Liver (tissue), 3 donors: ENCODE data around the gene NOTCH4.

ENCODE experiments used
- EGR1 ChIP-seq, 2 donors: IDR thresholded peaks; 2 replicates each; pipeline ENCODE4 v1.6.1; 2016 to 2018; ENCODE audit warnings: antibody characterized with exemption in 2 of 2, low read depth in 2 of 2
- JUND ChIP-seq, 2 donors: IDR thresholded peaks; 2 replicates each; pipeline ENCODE4 v1.6.1; 2016; ENCODE audit warnings: antibody characterized with exemption in 2 of 2
- RAD21 ChIP-seq, 2 donors: IDR thresholded peaks; 2 replicates each; pipeline ENCODE4 v1.6.1; 2016; ENCODE audit warnings: antibody characterized with exemption in 2 of 2, mild to moderate bottlenecking in 2 of 2
- RXRA ChIP-seq, 2 donors: IDR thresholded peaks; 2 replicates each; pipeline ENCODE4 v1.6.1; 2017 to 2018; ENCODE audit warnings: antibody characterized with exemption in 2 of 2, mild to moderate bottlenecking in 1 of 2
- TF ChIP-seq, protein P1 (sequence below): fragments of 150-350 bp; IDR thresholded peaks from 2 replicates; pipeline ENCODE4 v1.5.1; 2017; ENCODE audit warnings: improper control_type of control experiment, low read depth, low read length; ENCODE audit not compliant: missing input control
- TF ChIP-seq, protein P2 (sequence below): IDR thresholded peaks from 2 replicates; pipeline ENCODE4 v1.6.1; 2016; ENCODE audit warnings: antibody characterized with exemption
- TF ChIP-seq, protein P3 (sequence below): IDR thresholded peaks from 2 replicates; pipeline ENCODE4 v1.6.1; 2016; ENCODE audit warnings: antibody characterized with exemption, mild to moderate bottlenecking
- TF ChIP-seq, protein P4 (sequence below): IDR thresholded peaks from 2 replicates; pipeline ENCODE4 v1.6.1; 2016; ENCODE audit warnings: antibody characterized with exemption
- donor health status: healthy.
- donor health status: healthy.

DNA sequence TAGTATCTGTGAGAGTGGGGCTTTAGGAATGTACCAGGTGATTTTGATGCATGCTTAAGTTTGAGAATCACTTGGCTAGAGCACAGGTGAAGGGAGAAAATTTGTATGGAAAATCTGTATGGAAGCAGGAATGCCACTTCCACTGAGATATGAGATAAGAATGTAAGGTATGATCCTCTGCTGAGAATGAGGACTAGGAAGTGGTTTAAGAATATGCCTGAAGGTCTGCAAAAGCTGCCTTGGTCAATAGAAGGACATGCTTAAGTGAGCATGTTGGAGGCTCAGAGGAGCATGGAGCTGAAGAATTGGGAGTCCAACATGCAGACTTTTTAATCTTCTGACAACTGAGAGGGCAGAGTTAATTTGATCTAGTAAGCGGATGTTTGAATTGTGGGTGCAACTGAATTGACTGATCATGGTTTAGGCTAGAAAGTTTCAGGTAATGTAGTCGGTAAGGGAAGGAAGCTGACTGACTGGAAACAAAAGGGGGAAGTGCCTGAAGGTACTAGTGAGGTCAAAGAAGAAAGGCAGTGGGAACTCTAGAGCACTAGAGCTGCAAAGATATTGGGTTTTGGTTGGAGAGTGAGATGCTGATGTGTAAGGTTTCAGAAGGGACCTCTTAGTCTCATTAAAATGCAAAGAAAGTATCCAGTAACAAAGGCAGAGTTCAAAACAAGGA, 28.6 kb upstream of the NOTCH4 start:
- TF ChIP-seq, protein P1, sequence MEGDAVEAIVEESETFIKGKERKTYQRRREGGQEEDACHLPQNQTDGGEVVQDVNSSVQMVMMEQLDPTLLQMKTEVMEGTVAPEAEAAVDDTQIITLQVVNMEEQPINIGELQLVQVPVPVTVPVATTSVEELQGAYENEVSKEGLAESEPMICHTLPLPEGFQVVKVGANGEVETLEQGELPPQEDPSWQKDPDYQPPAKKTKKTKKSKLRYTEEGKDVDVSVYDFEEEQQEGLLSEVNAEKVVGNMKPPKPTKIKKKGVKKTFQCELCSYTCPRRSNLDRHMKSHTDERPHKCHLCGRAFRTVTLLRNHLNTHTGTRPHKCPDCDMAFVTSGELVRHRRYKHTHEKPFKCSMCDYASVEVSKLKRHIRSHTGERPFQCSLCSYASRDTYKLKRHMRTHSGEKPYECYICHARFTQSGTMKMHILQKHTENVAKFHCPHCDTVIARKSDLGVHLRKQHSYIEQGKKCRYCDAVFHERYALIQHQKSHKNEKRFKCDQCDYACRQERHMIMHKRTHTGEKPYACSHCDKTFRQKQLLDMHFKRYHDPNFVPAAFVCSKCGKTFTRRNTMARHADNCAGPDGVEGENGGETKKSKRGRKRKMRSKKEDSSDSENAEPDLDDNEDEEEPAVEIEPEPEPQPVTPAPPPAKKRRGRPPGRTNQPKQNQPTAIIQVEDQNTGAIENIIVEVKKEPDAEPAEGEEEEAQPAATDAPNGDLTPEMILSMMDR = no peak
- TF ChIP-seq, protein P2, sequence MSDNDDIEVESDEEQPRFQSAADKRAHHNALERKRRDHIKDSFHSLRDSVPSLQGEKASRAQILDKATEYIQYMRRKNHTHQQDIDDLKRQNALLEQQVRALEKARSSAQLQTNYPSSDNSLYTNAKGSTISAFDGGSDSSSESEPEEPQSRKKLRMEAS = no peak
- TF ChIP-seq EGR1 (IDR thresholded peaks at IDR 0.05; ENCODE audit: low read depth in 2 of 2) (no peak), RAD21 (IDR thresholded peaks at IDR 0.05) (no peak), JUND (IDR thresholded peaks at IDR 0.05) (no peak), RXRA (IDR thresholded peaks at IDR 0.05) (no peak)
- TF ChIP-seq, protein P3, sequence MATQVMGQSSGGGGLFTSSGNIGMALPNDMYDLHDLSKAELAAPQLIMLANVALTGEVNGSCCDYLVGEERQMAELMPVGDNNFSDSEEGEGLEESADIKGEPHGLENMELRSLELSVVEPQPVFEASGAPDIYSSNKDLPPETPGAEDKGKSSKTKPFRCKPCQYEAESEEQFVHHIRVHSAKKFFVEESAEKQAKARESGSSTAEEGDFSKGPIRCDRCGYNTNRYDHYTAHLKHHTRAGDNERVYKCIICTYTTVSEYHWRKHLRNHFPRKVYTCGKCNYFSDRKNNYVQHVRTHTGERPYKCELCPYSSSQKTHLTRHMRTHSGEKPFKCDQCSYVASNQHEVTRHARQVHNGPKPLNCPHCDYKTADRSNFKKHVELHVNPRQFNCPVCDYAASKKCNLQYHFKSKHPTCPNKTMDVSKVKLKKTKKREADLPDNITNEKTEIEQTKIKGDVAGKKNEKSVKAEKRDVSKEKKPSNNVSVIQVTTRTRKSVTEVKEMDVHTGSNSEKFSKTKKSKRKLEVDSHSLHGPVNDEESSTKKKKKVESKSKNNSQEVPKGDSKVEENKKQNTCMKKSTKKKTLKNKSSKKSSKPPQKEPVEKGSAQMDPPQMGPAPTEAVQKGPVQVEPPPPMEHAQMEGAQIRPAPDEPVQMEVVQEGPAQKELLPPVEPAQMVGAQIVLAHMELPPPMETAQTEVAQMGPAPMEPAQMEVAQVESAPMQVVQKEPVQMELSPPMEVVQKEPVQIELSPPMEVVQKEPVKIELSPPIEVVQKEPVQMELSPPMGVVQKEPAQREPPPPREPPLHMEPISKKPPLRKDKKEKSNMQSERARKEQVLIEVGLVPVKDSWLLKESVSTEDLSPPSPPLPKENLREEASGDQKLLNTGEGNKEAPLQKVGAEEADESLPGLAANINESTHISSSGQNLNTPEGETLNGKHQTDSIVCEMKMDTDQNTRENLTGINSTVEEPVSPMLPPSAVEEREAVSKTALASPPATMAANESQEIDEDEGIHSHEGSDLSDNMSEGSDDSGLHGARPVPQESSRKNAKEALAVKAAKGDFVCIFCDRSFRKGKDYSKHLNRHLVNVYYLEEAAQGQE = no peak
- TF ChIP-seq, protein P4, sequence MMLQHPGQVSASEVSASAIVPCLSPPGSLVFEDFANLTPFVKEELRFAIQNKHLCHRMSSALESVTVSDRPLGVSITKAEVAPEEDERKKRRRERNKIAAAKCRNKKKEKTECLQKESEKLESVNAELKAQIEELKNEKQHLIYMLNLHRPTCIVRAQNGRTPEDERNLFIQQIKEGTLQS = no peak
